Measurements from ENCODE around the gene RPL27A. TPM values are rescaled to one million over a fixed set of nuclear protein-coding genes. Genes with fewer than 3 reads are reported as not detected.

The RPL27A gene
- total RNA-seq, 3 donors from 2014 or later (not counting 1 experiment from before 2014, with no cell fraction given), result 672 to 1,208 (median 807) TPM

GRCh38 chr11:8730697-8731020 lies 48.1 kb downstream of the RPL27A start:
- Histone ChIP-seq H3K4me1 (ENCODE audit: control insufficient read depth, insufficient read depth, low read length) (peaks cover 8% of the 10 kb centered on the region), H3K36me3 (ENCODE audit: control insufficient read depth, insufficient read depth, low read length) (no peaks in the 10 kb centered on the region), H3K9me3 (ENCODE audit: control insufficient read depth, insufficient read depth, low read length) (no peaks in the 10 kb centered on the region), H3K4me3 (ENCODE audit: low read length) (no peak overlapping the region), H3K27ac (ENCODE audit: low read length) (no peak overlapping the region), H3K27me3 (ENCODE audit: control insufficient read depth, insufficient read depth, low read length) (no peaks in the 10 kb centered on the region)
- Mint-ChIP-seq H3K4me1 (peaks cover 8 to 12% of the 10 kb centered on the region in 2 donors), H3K4me3 (no peak overlapping the region), H3K36me3 (no peaks in the 10 kb centered on the region), H3K9me3 (no peaks in the 10 kb centered on the region), H3K27me3 (ENCODE audit: low read depth in 2 of 2) (peaks cover 0 to 2% of the 10 kb centered on the region in 2 donors), H3K27ac (no peak overlapping the region)
- WGBS (ENCODE audit: insufficient coverage), result 95% methylated on average over 23 of the region's 23 CpGs
- no peak for TF ChIP-seq CTCF (IDR thresholded peaks at IDR 0.05)
- ATAC-seq (no peak), DNase-seq (no peak)
- intact Hi-C loops (cut with micrococcal nuclease), result no loop called here

GRCh38 chr11:8731647-8732323 lies 49.2 kb downstream of the RPL27A start:
- TF ChIP-seq CTCF (IDR thresholded peaks at IDR 0.05), result no peak
- Mint-ChIP-seq H3K4me3 (no peak overlapping the region), H3K4me1 (peaks cover 8 to 12% of the 10 kb centered on the region in 2 donors), H3K27ac (peak overlapping the region; percentile 65 to 76), H3K36me3 (no peaks in the 10 kb centered on the region), H3K27me3 (ENCODE audit: low read depth in 2 of 2) (peaks cover 0 to 2% of the 10 kb centered on the region in 2 donors), H3K9me3 (no peaks in the 10 kb centered on the region)
- no peaks in the 10 kb centered on the region for H3K36me3 ChIP-seq (ENCODE audit: control insufficient read depth, insufficient read depth, low read length)
- no peak for DNase-seq
- WGBS (ENCODE audit: insufficient coverage), result 100% methylated on average over 1 of the region's 3 CpGs
- H3K27me3 ChIP-seq (ENCODE audit: control insufficient read depth, insufficient read depth, low read length), result no peaks in the 10 kb centered on the region
- intact Hi-C loops (cut with micrococcal nuclease), result no loop called here
- ATAC-seq, result no peak
- no peak overlapping the region for H3K27ac ChIP-seq (ENCODE audit: low read length)
- H3K4me1 ChIP-seq (ENCODE audit: control insufficient read depth, insufficient read depth, low read length), result peaks cover 8% of the 10 kb centered on the region
- no peak overlapping the region for H3K4me3 ChIP-seq (ENCODE audit: low read length)
- H3K9me3 ChIP-seq (ENCODE audit: control insufficient read depth, insufficient read depth, low read length), result no peaks in the 10 kb centered on the region

- Histone ChIP-seq H3K4me1 (ENCODE audit: control insufficient read depth, insufficient read depth, low read length) (peaks cover 8% of the 10 kb centered on the region), H3K27ac (ENCODE audit: low read length) (peak overlapping the region; percentile 47), H3K36me3 (ENCODE audit: control insufficient read depth, insufficient read depth, low read length) (no peaks in the 10 kb centered on the region), H3K27me3 (ENCODE audit: control insufficient read depth, insufficient read depth, low read length) (no peaks in the 10 kb centered on the region), H3K4me3 (ENCODE audit: low read length) (no peak overlapping the region), H3K9me3 (ENCODE audit: control insufficient read depth, insufficient read depth, low read length) (no peaks in the 10 kb centered on the region)
- Mint-ChIP-seq H3K4me3 (no peak overlapping the region), H3K9me3 (no peaks in the 10 kb centered on the region), H3K4me1 (peaks cover 8 to 12% of the 10 kb centered on the region in 2 donors), H3K27ac (peak overlapping the region; percentile 65 to 76), H3K27me3 (ENCODE audit: low read depth in 2 of 2) (peaks cover 0 to 2% of the 10 kb centered on the region in 2 donors), H3K36me3 (no peaks in the 10 kb centered on the region)
- DNase-seq (no peak), ATAC-seq (peak in 2 of 3 donors; percentile 50 to 67)
- WGBS (ENCODE audit: insufficient coverage), result 65% methylated on average over 3 of the region's 3 CpGs
- no peak for TF ChIP-seq CTCF (IDR thresholded peaks at IDR 0.05)
- intact Hi-C loops (cut with micrococcal nuclease), result no loop called here
Measured at GRCh38 chr11:8732324-8732670, 49.7 kb downstream of the RPL27A start.

- ATAC-seq, result no peak
- no peak for DNase-seq
- Histone ChIP-seq H3K9me3 (ENCODE audit: control insufficient read depth, insufficient read depth, low read length) (no peaks in the 10 kb centered on the region), H3K36me3 (ENCODE audit: control insufficient read depth, insufficient read depth, low read length) (no peaks in the 10 kb centered on the region), H3K4me3 (ENCODE audit: low read length) (no peak overlapping the region), H3K27me3 (ENCODE audit: control insufficient read depth, insufficient read depth, low read length) (no peaks in the 10 kb centered on the region), H3K4me1 (ENCODE audit: control insufficient read depth, insufficient read depth, low read length) (peaks cover 8% of the 10 kb centered on the region), H3K27ac (ENCODE audit: low read length) (peak overlapping the region; percentile 47)
- intact Hi-C loops (cut with micrococcal nuclease), result no loop called here
- H3K27ac Mint-ChIP-seq, result peak overlapping the region; percentile 65 to 76
- WGBS (ENCODE audit: insufficient coverage), result 83% methylated on average over 7 of the region's 7 CpGs
- no peak overlapping the region for H3K4me3 Mint-ChIP-seq
- no peaks in the 10 kb centered on the region for H3K36me3 Mint-ChIP-seq
- peaks cover 0 to 2% of the 10 kb centered on the region in 2 donors for H3K27me3 Mint-ChIP-seq (ENCODE audit: low read depth in 2 of 2)
- peaks cover 8 to 12% of the 10 kb centered on the region in 2 donors for H3K4me1 Mint-ChIP-seq
- no peaks in the 10 kb centered on the region for H3K9me3 Mint-ChIP-seq
- TF ChIP-seq CTCF (IDR thresholded peaks at IDR 0.05), result no peak
Measured at GRCh38 chr11:8732748-8733241, 50.2 kb downstream of the RPL27A start.

All from natural killer cell (primary cell).